Gastroesophageal sphincter (tissue), 3 donors: Measurements from ENCODE around the gene TSHR.

ENCODE experiments used
- POLR2A ChIP-seq, 2 donors: fragments of 450-650 bp; IDR thresholded peaks; one replicate each; pipeline ENCODE4 v1.6.1; 2017; ENCODE audit warnings: antibody characterized with exemption in 2 of 2, mild to moderate bottlenecking in 2 of 2, moderate library complexity in 1 of 2
- TF ChIP-seq, protein P1 (sequence below), 4 experiments: fragments of 200-600 bp in 2 of 4; fragments of 450-650 bp in 2 of 4; sonication (generic) in 1 of 4; IDR thresholded peaks; one replicate each; pipeline ENCODE4 v1.5.1; 2017 to 2019; ENCODE audit warnings: antibody characterized with exemption in 4 of 4, mild to moderate bottlenecking in 2 of 4, moderate library complexity in 2 of 4

DNA sequence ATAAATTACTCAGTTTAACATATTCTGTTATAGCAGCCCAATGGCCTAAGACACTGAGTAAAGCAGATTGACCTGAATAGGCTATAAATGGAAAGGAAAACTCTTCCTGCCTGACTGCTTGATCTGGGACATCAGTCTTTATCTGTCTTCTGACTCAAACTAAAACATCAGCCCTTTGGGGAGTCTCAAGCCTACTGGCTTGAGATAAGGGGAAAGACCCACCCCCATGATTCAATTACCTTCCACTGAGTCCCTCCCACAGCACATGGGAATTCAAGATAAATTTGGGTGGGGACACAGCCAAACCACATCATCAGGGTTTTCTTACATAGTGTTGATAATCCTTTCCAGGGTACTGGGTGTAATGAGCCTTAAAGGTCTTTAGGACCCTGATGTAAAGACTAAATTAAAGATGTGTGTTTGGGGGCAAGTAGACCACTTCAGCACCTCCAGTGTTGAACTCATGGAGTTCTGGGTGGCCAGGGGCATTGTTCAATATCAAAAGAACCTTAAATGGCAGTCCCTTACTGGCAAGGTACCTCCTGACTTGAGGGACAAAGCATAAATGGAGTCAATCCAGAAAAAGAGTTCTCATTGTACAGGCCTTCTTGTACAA is 67.8 kb downstream of the TSHR start:
- TF ChIP-seq, protein P1, sequence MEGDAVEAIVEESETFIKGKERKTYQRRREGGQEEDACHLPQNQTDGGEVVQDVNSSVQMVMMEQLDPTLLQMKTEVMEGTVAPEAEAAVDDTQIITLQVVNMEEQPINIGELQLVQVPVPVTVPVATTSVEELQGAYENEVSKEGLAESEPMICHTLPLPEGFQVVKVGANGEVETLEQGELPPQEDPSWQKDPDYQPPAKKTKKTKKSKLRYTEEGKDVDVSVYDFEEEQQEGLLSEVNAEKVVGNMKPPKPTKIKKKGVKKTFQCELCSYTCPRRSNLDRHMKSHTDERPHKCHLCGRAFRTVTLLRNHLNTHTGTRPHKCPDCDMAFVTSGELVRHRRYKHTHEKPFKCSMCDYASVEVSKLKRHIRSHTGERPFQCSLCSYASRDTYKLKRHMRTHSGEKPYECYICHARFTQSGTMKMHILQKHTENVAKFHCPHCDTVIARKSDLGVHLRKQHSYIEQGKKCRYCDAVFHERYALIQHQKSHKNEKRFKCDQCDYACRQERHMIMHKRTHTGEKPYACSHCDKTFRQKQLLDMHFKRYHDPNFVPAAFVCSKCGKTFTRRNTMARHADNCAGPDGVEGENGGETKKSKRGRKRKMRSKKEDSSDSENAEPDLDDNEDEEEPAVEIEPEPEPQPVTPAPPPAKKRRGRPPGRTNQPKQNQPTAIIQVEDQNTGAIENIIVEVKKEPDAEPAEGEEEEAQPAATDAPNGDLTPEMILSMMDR (IDR thresholded peaks at IDR 0.05): no peak
- no peak for TF ChIP-seq POLR2A (IDR thresholded peaks at IDR 0.05)
